NOMO-1 treated with DMSO at 0.1 percent for 48 hours (cell line): ENCODE data around the gene TLCD3A.
"Not testable (repeated sequence)": the region's sequence is repeated elsewhere in the genome, so short reads cannot be mapped to it uniquely, and the experiment has no call there.

Experiments
- DNase-seq: peaks from one replicate; lab custom pipeline; 2025; ENCODE audit not compliant: unreplicated experiment; lab: John Stamatoyannopoulos, UW

The TLCD3A gene

GRCh38 chr17:784143-784542 is 51.7 kb downstream of the TLCD3A start:
- no peak for DNase-seq

- not testable (repeated sequence) for DNase-seq
These were observed 53.5 kb downstream of the TLCD3A start for GRCh38 chr17:785901-786300.

- no peak for DNase-seq
These were observed 55.3 kb downstream of the TLCD3A start for GRCh38 chr17:787641-788221.

- no peak for DNase-seq
These were observed 56.2 kb downstream of the TLCD3A start for GRCh38 chr17:788551-788950.

- no peak for DNase-seq
These were observed 56.9 kb downstream of the TLCD3A start for GRCh38 chr17:789160-789840.

GRCh38 chr17:789931-790873 is 57.8 kb downstream of the TLCD3A start:
- DNase-seq: not testable (repeated sequence)

- DNase-seq: not testable (repeated sequence)
These were observed 58.5 kb downstream of the TLCD3A start for GRCh38 chr17:790874-791247.

GRCh38 chr17:791829-792228 is 59.4 kb downstream of the TLCD3A start:
- no peak for DNase-seq

GRCh38 chr17:792277-792676 is 59.9 kb downstream of the TLCD3A start:
- DNase-seq: no peak
